Activated CD4-positive, CD25-positive, alpha-beta regulatory T cell (primary cell): Measurements from ENCODE around the gene CRADD.
"Not testable (repeated sequence)": the region's sequence is repeated elsewhere in the genome, so short reads cannot be mapped to it uniquely, and the experiment has no call there.

Experiments
- DNase-seq, 4 experiments: peaks; one replicate each; lab custom pipeline; 2025; lab: John Stamatoyannopoulos, UW

Gene CRADD

GRCh38 chr12:93737457-93738198, 60.5 kb downstream of the CRADD start:
- no peak for DNase-seq

- no peak for DNase-seq
Observed at GRCh38 chr12:93738199-93739058, 61.3 kb downstream of the CRADD start.

- no peak for DNase-seq
Observed at GRCh38 chr12:93740751-93741150, 63.6 kb downstream of the CRADD start.

GRCh38 chr12:93741659-93742109, 64.5 kb downstream of the CRADD start:
- DNase-seq = no peak

GRCh38 chr12:93742110-93742934, 65.1 kb downstream of the CRADD start:
- peak in 3 of 4 experiments; percentile 8 to 56 (median 46) for DNase-seq

GRCh38 chr12:93743229-93743998, 66.2 kb downstream of the CRADD start:
- DNase-seq = no peak

- DNase-seq = no peak
Observed at GRCh38 chr12:93743999-93744689, 67.0 kb downstream of the CRADD start.

GRCh38 chr12:93745286-93745685, 68.1 kb downstream of the CRADD start:
- DNase-seq = no peak

- no peak for DNase-seq
Observed at GRCh38 chr12:93746572-93747168, 69.5 kb downstream of the CRADD start.

- no peak for DNase-seq
Observed at GRCh38 chr12:93748672-93749383, 71.7 kb downstream of the CRADD start.

- no peak for DNase-seq
Observed at GRCh38 chr12:93749515-93749914, 72.3 kb downstream of the CRADD start.

- DNase-seq = no peak
Observed at GRCh38 chr12:93750056-93750455, 72.9 kb downstream of the CRADD start.

GRCh38 chr12:93751864-93752610, 74.9 kb downstream of the CRADD start:
- DNase-seq = no peak

GRCh38 chr12:93753285-93753684, 76.1 kb downstream of the CRADD start:
- DNase-seq = no peak

- DNase-seq = no peak
Observed at GRCh38 chr12:93753838-93754429, 76.8 kb downstream of the CRADD start.

- DNase-seq = not testable (repeated sequence)
Observed at GRCh38 chr12:93754859-93755258, 77.7 kb downstream of the CRADD start.

GRCh38 chr12:93756288-93756687, 79.1 kb downstream of the CRADD start:
- DNase-seq = no peak
